GM19193 (cell line): ENCODE data around the gene KCNB1.

Experiments used
- POLR2A ChIP-seq: IDR thresholded peaks from 4 replicates; pipeline ENCODE4 v1.6.1; 2011; ENCODE audit not compliant: insufficient read depth, insufficient read length; ENCODE audit errors: extremely low read depth

Gene KCNB1

DNA sequence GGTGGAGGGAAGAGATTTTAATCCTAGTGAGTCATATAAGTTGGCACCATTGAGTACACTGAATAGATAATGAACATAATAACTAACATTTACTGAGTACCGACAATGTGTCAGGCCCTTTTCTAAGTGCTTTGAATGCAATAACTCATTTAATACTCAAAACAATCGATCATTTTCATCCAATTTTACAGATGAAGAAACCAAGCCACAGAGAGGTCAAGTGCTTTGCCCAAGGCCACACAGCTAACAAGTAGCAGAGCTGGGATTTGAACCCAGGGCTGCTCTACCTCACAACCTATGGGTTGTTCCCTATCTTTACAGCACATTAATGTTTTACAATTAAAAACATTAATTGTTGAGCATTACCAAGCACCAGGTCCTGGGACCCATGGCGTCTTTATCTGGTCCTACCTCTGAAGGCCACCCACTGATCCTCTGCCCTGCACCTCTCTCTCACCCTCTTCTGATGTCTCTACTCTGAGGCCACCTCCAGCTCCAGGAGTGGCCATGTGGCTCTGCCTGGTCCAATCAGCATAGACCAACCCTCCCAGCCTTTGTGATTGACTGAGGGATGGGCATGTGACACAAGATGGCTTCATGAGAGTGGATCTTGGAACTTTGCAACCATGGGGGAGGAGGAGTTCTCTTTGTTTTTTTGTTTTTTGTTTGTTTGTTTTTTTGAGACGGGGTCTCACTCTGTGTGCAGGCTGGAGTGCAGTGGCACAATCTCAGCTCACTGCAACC lies 83.9 kb downstream of the KCNB1 start:
- TF ChIP-seq POLR2A: no peak

- TF ChIP-seq POLR2A: no peak
These were observed 84.9 kb downstream of the KCNB1 start for GRCh38 chr20:49397525-49397924.

DNA sequence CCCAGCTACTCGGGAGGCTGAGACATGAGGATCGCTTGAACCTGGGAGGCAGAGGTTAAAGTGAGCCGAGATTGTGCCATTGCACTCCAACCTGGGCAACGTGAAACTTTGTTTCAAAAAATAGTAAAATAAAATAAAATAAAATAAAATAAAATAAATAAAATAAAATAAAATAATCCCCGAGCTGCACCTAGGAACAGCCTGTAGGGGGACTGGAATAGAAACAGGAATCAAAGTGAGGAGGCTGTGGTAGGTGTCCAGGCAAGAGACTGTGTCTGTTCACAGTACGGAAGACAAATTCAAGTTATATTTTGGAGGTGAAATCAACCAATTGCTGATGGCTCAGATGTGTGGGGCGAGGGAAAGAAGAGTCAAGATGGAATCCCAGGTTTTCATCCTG lies 86.2 kb downstream of the KCNB1 start:
- TF ChIP-seq POLR2A: no peak

DNA sequence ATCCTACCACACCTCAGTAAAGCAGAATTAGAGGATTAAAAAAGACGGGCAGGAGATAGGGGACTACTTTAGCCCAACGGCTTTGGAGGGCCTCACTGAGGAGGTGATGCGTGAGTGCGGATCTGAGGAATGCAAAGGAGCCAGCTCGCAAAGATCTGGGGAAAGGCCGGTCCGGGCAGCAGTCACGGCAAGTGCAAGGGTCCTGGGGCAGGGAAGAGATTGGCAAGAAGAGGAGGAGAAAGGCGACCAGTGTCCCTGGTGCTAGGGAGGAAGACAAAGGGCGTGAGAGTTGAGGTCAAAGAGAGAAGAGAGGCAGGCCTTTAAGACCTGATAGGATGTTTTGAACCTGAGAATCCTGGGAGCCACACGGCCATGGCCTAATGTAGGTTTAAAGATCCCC lies 86.8 kb downstream of the KCNB1 start:
- no peak for TF ChIP-seq POLR2A

DNA sequence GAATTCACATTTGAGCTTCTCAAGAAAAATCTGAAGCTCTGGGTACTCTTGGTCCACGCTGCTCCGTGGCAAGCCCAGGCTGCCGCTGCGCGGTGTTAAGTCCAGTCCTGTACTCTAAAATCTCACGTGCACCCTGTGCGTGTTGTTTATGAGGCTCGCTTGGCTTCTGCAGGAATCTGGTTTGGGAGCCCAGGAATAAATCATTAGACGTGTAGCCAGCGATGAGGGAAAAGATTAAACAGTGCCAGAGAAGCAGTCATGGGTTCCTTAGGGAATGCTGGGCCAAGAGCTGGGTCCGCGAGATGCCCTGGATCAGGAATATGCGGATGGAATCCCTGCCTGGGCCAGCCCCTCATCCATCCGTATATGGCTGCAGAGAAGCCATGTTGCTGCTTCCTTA lies 87.3 kb downstream of the KCNB1 start:
- TF ChIP-seq POLR2A: no peak

GRCh38 chr20:49394757-49395156 lies 87.7 kb downstream of the KCNB1 start:
- no peak for TF ChIP-seq POLR2A

DNA sequence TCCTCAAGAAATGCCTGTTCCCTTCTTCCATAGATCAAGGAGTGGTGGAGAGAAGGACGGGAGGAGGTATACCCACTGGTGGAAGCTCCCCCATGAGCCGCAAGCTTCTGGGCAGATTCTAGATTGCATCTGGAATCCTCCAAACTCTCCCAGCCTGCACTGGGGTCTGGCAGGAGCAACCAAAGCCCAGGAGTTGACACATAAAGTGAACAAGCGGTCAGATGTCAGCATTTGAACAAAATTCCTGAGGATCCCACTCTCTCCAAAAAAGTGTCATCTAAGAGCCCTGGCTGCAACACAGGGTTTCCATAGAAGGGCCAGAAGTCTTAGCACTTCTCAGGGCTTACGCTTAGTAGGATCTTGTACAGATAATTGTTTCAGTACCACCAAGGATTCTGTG lies 88.2 kb downstream of the KCNB1 start:
- TF ChIP-seq POLR2A: no peak

DNA sequence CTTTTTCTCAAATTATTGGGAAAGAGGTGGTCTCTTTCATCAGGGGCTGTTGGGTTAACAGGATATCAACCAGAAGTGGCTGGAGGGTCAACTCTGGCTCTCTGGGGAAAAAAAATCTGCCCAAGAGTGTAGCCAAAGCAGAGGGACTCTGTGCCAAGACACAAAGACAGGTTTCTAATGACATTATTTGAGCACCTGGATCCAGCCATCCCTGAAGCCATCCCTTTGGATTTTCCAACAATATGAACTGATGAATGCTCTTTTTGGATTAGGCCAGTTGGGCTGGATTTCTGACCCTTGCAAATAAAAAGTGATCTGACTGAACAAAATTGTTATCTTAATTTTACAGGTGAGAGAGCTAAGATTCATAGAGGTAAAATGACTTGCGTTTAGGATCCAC lies 88.7 kb downstream of the KCNB1 start:
- TF ChIP-seq POLR2A: no peak

DNA sequence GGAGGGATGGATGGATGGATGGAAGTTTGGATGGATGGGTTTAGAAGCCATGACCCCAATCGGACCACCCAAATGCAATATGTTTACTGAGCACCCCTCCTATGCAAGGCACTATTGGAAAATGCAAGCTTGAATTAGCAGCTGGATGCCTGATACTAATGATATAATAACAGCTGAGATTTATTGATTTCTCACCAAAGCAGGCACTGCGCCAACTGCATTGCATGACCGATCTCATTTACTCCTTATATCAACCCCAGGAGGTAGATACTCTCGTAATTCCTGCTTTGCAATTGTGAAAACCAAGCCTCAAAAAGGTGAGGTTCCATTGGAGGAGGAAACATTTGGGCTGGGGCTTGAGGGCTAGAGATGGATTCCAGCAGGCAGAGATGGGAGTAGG lies 89.7 kb downstream of the KCNB1 start:
- no peak for TF ChIP-seq POLR2A

DNA sequence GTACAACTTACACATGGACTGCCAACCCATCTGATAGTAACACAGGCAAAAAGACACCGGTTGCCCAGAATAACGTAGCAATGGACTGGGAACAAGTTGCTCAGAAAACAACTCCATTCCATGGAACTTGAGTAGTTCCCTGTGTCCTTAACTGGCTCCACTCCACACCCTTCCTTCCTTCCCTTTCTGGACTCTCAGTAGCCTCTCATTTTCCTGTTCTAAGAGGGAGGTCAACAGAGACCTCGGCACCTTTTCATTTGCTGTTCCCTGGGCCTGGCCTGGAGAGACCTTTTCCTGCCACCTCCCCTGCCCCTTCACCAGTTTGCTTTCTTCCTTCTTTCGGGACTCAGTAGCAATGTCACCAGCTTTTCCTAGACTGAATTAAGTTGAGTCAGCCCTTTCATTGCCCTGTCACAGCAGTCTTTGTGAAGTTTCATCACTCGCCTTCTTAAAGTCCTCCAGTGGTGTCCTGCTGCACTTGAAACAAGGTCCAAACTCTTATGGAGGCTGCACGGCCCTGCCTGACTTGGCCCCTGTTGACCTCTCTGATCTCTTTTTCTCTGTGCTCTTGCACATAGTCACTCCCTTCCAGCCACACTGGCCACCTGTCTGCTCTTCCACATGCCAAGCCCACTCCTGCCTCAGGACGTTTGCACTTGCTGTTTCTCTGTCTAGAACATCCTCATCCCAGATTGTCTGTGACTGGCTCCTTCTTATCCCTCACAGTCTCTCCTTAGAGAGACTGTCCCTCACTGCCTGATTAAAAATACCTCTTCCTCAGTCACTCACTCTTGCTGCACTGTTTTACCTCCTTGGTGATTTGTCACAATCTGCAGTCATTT lies 90.8 kb downstream of the KCNB1 start:
- TF ChIP-seq POLR2A: no peak

DNA sequence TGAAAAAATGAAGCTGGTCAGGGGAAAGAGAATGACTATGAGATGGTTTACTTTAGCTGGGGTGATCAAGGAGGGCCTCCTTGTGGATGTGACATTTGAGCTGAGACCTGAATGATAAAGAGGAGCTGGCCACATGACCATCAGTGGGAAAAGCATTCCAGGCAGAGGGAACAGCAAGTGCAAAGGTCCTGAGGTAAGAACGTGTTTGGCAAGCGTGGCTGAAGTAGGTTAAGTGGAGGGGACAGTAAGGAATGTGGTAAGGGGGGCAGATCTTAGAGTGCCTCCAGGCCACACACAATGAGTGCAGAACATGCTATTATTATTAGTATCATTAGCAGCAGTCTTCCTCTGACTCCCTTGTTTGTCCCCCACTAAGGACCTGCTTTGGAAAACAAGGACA lies 92.6 kb downstream of the KCNB1 start:
- TF ChIP-seq POLR2A: no peak

GRCh38 chr20:49388744-49389143 lies 93.7 kb downstream of the KCNB1 start:
- no peak for TF ChIP-seq POLR2A

- TF ChIP-seq POLR2A: no peak
These were observed 94.9 kb downstream of the KCNB1 start for GRCh38 chr20:49387581-49387939.

DNA sequence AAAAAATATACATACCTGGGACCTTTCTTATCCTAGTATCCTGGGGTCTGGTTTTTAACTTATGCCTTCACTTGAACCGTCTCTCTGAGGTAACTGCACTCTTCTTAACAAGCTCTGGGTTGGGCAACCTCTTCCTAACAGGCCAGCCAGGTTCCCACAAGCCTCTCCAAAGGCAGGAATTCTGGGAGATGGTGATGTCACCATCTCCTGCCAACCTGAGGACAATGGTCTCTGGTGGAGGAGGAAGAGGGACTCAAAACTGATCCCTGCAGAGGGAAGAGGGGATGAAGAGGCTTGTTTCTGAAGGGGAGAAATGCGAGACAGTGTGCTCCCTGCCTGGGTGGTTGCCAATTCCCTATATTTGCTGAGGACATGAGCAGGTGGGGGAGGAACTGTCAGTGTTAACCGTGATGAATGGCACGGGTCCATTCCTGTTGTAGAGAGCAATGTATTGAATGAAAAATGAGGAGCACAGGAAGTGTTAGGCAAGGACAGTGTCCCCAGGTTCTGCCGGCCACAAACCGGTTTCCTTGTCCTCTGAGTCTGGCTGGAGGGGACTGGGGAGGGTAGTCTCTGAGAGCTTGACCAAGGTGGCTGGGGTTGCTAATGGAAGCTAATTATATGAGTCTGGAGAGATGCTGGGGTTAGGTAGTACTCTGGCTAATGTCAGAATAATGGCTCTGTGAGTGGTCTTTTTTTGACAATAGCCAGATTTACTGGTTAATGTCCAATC lies 95.5 kb downstream of the KCNB1 start:
- TF ChIP-seq POLR2A: no peak

DNA sequence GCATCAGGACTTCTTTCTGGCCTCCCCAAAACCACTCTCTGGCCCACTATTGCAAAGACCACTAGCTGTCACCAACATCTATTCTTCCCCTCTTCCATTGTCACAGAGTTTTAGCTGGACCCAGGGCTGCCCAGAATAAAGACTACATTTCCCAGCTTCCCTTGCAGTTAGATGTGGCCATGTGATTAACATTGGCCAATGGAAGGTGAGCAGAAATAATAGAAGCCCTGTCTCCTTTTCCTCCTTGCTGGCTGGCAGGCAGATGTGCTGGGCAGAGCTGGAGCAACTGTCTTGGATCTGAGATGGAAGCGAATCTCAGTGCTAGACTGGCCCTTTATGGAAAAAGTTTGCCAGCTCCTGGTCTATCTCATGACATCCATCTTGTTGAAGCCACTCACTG lies 97.0 kb downstream of the KCNB1 start:
- no peak for TF ChIP-seq POLR2A
